ENCODE data around the gene RAD51B. TPM values are rescaled to one million over a fixed set of nuclear protein-coding genes. Genes with fewer than 3 reads are reported as not detected.

The RAD51B gene
- total RNA-seq, 1 experiment from 2014 or later = 23.3 TPM

DNA sequence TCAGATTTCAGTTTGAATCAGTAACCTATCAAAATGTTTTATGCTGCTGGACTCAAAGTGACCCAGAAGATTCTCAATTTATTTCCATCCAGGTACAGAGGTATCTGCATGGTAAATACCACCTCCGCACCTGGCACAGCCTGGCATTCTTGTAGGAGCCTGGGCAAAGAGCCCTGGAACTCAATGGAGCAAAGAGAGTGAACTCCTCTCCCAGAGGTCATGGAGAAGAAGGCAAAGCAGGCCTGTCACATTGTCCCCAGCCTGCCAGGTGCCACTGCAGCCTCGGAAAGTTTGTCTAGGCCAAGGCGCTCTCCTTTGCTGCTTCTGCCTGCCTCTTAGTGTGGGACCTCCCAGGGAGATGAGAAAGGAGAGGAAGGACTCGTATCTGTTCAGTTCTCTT lies 653.5 kb downstream of the RAD51B start:
- Histone ChIP-seq H3K9me3 (ENCODE audit: low read depth, low read length, poor library complexity, severe bottlenecking) (no peaks in the 10 kb centered on the region), H3K4me1 (ENCODE audit: insufficient read depth, low read length, poor library complexity, severe bottlenecking) (peaks cover 21% of the 10 kb centered on the region), H3K27me3 (replicated peaks; ENCODE audit: insufficient read depth, low read depth, low read length, poor library complexity) (no peaks in the 10 kb centered on the region), H3K27ac (ENCODE audit: low read depth, low read length, poor library complexity, severe bottlenecking) (no peak overlapping the region), H3K4me3 (ENCODE audit: low read depth, low read length, poor library complexity, severe bottlenecking) (no peak overlapping the region), H3K36me3 (ENCODE audit: insufficient read depth, low read length, poor library complexity, severe bottlenecking) (no peaks in the 10 kb centered on the region)
- no TSS peak for BruUV-seq (replicated peaks)
- no peak for DNase-seq (ENCODE audit: low spot score)
- intact Hi-C loops (cut with micrococcal nuclease; ENCODE audit: unreplicated experiment) = no loop called here
- POLR2A ChIA-PET (ENCODE audit: low non-redundant PET) = no interaction called here
- CTCF ChIA-PET = no interaction called here
- no peak for TF ChIP-seq EZH2 (IDR thresholded peaks at IDR 0.05; ENCODE audit: borderline replicate concordance, low read depth, low read length, poor library complexity, severe bottlenecking)
- TF ChIP-seq, protein P1, sequence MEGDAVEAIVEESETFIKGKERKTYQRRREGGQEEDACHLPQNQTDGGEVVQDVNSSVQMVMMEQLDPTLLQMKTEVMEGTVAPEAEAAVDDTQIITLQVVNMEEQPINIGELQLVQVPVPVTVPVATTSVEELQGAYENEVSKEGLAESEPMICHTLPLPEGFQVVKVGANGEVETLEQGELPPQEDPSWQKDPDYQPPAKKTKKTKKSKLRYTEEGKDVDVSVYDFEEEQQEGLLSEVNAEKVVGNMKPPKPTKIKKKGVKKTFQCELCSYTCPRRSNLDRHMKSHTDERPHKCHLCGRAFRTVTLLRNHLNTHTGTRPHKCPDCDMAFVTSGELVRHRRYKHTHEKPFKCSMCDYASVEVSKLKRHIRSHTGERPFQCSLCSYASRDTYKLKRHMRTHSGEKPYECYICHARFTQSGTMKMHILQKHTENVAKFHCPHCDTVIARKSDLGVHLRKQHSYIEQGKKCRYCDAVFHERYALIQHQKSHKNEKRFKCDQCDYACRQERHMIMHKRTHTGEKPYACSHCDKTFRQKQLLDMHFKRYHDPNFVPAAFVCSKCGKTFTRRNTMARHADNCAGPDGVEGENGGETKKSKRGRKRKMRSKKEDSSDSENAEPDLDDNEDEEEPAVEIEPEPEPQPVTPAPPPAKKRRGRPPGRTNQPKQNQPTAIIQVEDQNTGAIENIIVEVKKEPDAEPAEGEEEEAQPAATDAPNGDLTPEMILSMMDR (conservative IDR thresholded peaks at IDR 0.05; ENCODE audit: low read depth, low read length) = no peak

DNA sequence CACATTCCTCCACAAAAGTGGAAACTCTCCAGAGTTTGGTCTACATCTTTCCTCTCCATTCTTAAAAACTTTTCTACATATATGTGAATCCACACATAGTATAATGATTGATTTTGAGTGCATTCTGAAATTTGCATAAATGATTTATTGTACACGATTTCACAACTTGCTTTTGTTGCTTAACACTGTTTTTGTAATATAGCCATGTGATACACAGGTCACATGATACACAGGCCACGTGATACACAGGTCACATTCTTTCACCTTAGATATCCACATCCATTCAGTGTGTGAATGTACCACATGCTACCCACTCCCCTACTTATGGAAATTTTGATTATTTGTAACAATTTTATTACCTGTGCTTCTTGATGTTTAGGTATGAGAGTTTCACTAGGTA lies 654.2 kb downstream of the RAD51B start:
- BruUV-seq (replicated peaks) = no TSS peak
- Histone ChIP-seq H3K4me1 (ENCODE audit: insufficient read depth, low read length, poor library complexity, severe bottlenecking) (peaks cover 22% of the 10 kb centered on the region), H3K27ac (ENCODE audit: low read depth, low read length, poor library complexity, severe bottlenecking) (no peak overlapping the region), H3K27me3 (replicated peaks; ENCODE audit: insufficient read depth, low read depth, low read length, poor library complexity) (no peaks in the 10 kb centered on the region), H3K36me3 (ENCODE audit: insufficient read depth, low read length, poor library complexity, severe bottlenecking) (no peaks in the 10 kb centered on the region), H3K9me3 (ENCODE audit: low read depth, low read length, poor library complexity, severe bottlenecking) (no peaks in the 10 kb centered on the region), H3K4me3 (ENCODE audit: low read depth, low read length, poor library complexity, severe bottlenecking) (no peak overlapping the region)
- TF ChIP-seq EZH2 (IDR thresholded peaks at IDR 0.05; ENCODE audit: borderline replicate concordance, low read depth, low read length, poor library complexity, severe bottlenecking) = no peak
- TF ChIP-seq, protein P1 (conservative IDR thresholded peaks at IDR 0.05; ENCODE audit: low read depth, low read length) = no peak
- peak; percentile 11 for DNase-seq (ENCODE audit: low spot score)
- ChIA-PET CTCF (no interaction called here), POLR2A (ENCODE audit: low non-redundant PET) (no interaction called here)
- intact Hi-C loops (cut with micrococcal nuclease; ENCODE audit: unreplicated experiment) = no loop called here

DNA sequence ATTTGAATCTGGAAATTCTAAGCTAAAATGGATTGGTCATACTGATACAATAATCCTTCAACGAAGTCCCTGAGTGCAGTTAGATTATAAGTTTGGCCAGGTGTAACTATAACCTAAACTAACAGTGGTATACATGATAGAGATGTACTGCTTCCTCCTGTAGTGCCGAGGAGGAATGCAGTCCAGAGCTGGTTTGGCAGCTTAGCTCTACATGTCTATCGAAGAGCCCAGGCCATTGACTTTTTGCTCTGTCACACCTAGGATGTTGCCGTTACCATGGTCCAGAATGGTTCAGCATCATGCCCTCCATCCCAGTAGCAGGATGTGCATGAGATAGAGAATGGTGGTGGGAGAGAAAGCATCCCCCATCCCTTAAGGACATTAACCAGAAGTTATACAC lies 655.2 kb downstream of the RAD51B start:
- H3K4me1 ChIP-seq (ENCODE audit: insufficient read depth, low read length, poor library complexity, severe bottlenecking) = peaks cover 22% of the 10 kb centered on the region
- no peaks in the 10 kb centered on the region for H3K36me3 ChIP-seq (ENCODE audit: insufficient read depth, low read length, poor library complexity, severe bottlenecking)
- no peaks in the 10 kb centered on the region for H3K9me3 ChIP-seq (ENCODE audit: low read depth, low read length, poor library complexity, severe bottlenecking)
- H3K27me3 ChIP-seq (replicated peaks; ENCODE audit: insufficient read depth, low read depth, low read length, poor library complexity) = no peaks in the 10 kb centered on the region
- ChIA-PET CTCF (no interaction called here), POLR2A (ENCODE audit: low non-redundant PET) (no interaction called here)
- no TSS peak for BruUV-seq (replicated peaks)
- intact Hi-C loops (cut with micrococcal nuclease; ENCODE audit: unreplicated experiment) = no loop called here
- TF ChIP-seq, protein P1 (conservative IDR thresholded peaks at IDR 0.05; ENCODE audit: low read depth, low read length) = no peak
- no peak for TF ChIP-seq EZH2 (IDR thresholded peaks at IDR 0.05; ENCODE audit: borderline replicate concordance, low read depth, low read length, poor library complexity, severe bottlenecking)
- no peak overlapping the region for H3K4me3 ChIP-seq (ENCODE audit: low read depth, low read length, poor library complexity, severe bottlenecking)
- no peak for DNase-seq (ENCODE audit: low spot score)
- no peak overlapping the region for H3K27ac ChIP-seq (ENCODE audit: low read depth, low read length, poor library complexity, severe bottlenecking)

Data from A673 (cell line).